VCaP (cell line): ENCODE results near the gene SMG9.

Experiments
- H3K27ac ChIP-seq: fragments of 450-650 bp; 2 replicates; pipeline ENCODE4 v1.5.1; 2017
- TF ChIP-seq, protein P1 (sequence below): fragments of 450-650 bp; conservative IDR thresholded peaks from 2 replicates; pipeline ENCODE4 v1.5.1; 2017; ENCODE audit warnings: mild to moderate bottlenecking, moderate library complexity

SMG9 gene

DNA sequence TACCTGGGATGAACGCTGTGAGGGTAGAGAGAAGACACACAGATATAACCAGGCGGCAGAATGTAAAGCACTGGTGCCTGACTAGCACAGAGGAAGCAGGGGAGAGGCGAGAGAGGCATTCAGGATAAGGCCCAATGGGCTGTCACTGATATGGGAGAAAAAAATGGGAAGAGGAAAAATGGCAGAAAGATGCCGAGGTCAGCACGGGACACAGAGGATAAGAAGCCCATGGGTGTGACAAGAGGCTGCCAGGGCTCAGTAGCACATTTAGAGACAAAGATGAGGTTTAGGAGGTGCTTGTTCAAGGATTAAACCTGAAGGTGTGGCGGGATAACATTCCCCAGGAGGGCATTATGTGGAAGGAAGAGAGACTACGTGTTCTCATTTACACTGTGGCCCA, 5.6 kb downstream of the SMG9 start:
- no peak overlapping the region for H3K27ac ChIP-seq
- TF ChIP-seq, protein P1, sequence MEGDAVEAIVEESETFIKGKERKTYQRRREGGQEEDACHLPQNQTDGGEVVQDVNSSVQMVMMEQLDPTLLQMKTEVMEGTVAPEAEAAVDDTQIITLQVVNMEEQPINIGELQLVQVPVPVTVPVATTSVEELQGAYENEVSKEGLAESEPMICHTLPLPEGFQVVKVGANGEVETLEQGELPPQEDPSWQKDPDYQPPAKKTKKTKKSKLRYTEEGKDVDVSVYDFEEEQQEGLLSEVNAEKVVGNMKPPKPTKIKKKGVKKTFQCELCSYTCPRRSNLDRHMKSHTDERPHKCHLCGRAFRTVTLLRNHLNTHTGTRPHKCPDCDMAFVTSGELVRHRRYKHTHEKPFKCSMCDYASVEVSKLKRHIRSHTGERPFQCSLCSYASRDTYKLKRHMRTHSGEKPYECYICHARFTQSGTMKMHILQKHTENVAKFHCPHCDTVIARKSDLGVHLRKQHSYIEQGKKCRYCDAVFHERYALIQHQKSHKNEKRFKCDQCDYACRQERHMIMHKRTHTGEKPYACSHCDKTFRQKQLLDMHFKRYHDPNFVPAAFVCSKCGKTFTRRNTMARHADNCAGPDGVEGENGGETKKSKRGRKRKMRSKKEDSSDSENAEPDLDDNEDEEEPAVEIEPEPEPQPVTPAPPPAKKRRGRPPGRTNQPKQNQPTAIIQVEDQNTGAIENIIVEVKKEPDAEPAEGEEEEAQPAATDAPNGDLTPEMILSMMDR = no peak

DNA sequence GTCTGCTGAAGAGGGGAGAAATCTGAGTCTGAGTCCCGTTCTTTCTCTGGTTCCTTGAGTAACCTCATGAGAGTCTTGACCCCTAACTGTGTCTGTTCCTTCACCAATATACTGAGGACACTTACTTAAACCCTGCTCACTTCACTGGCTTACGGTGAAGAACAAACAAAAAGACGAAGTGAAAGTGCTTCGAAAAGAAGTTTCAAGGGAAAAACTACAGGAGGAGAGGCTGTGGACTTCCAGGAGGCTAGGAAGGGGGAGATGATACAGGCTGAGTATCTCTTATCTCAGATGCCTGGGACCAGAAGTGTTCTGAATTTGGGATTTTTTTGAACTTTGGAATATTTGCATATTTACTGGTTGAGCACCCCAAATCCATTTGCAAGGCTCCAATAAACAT, 6.1 kb downstream of the SMG9 start:
- TF ChIP-seq, protein P1 = no peak
- no peak overlapping the region for H3K27ac ChIP-seq

DNA sequence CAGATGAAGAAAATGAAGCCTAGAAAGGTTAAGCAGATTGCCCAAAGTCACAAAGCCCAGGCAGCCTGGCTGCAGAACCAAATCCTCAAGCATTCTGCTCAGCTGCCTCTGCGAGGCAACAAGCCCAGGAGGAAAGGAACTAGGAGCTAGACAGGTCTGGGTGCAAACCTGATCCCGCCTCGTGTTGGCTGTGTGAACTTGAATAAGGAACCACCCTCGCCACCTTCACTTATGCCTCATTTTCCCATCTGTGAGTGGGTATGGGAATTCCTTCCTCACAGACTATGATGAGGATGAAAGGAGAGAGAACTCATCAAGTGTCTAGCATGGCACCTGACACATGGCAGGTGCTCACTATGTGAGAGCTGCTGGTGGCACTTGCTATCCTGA, 6.6 kb downstream of the SMG9 start:
- TF ChIP-seq, protein P1 = no peak

DNA sequence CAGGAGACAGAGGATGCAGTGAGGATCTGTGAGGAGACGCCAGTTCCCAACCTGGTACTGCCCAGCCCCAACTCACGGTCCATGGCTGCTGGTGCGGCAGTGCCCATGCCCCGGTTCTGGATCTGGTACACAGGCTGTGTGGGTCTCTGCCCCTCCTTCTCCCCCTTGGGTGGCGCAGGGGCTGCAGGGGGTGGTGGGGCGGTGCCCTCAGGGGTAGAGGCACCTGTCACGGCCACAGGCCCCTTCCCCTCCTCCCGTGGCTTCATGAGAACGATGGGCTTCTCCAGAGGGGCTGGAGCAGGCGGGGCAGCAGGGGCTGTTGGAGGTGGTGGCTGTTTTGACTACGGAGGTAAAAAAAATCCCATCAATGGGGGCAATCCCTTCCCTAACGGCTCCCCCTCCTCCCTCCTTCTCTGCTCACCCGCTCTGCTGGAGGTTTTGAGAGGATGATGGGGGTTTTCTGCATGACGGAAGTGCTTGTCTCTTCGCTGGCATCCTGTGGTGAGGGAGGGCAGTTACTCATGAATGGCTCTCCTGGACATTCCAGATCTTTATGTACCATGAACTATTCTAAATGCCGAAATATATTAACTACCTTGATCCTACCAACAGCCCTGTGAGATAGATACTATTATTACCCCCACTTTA, 7.1 kb downstream of the SMG9 start:
- TF ChIP-seq, protein P1 = no peak
- no peak overlapping the region for H3K27ac ChIP-seq

More for the DNA sequence above, 6.6 kb downstream of the SMG9 start:
- no peak overlapping the region for H3K27ac ChIP-seq

DNA sequence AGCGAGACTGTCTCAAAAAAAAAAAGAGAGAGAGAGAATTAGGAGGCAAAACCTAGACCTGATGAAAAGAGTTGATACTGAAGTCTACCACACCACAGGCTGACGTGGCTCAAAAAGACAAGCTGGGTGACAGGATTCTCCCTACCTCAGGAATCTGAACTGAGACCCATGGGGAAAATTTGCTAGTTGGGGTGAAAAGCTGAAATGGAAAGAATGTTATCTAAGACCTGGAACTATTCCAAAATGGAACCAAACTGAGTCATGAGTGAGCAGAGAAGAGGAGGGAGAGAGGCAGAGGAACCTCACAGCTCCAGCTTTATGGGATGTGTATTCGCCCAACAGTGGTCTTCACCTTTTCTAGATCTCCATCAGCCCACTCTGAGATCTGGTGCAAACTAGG, 11.7 kb downstream of the SMG9 start:
- TF ChIP-seq, protein P1 = no peak
- no peak overlapping the region for H3K27ac ChIP-seq

DNA sequence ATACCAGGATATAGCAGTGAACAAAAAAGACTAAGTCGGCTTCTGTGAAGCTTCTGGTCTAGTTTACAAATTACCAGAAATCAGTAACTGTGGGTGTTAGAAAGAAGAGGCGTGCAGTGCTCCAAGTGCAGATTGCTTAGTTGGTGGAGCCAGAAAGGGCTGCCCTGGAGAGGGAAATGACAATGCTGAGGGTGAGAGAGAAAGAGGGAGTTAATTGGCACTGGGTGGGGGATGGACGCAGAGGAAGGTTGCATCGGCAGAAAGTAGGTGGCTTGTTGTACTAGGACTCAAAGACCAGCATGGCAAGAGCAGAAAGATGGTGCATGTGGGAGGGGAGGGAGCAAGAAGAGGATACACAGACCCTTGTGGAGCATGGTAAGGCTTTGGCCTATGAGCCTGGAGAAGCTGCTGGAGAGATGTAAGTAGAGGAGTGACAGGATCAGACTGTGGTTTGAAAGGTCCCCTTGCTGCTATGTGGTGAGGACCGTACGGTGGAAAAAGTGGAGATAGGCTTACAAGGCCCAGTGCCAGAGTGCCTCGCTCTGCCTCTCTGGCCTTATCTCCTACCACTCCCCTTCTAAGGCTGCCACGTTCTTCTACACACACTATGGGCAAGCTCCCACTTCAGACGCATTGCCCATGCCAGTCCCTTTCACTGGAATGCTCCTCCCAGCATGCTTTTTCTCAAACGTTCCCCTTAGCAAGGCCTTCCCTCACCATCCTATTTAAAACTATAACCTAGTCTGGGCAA, 13.5 kb downstream of the SMG9 start:
- TF ChIP-seq, protein P1 = no peak
- H3K27ac ChIP-seq = no peak overlapping the region

DNA sequence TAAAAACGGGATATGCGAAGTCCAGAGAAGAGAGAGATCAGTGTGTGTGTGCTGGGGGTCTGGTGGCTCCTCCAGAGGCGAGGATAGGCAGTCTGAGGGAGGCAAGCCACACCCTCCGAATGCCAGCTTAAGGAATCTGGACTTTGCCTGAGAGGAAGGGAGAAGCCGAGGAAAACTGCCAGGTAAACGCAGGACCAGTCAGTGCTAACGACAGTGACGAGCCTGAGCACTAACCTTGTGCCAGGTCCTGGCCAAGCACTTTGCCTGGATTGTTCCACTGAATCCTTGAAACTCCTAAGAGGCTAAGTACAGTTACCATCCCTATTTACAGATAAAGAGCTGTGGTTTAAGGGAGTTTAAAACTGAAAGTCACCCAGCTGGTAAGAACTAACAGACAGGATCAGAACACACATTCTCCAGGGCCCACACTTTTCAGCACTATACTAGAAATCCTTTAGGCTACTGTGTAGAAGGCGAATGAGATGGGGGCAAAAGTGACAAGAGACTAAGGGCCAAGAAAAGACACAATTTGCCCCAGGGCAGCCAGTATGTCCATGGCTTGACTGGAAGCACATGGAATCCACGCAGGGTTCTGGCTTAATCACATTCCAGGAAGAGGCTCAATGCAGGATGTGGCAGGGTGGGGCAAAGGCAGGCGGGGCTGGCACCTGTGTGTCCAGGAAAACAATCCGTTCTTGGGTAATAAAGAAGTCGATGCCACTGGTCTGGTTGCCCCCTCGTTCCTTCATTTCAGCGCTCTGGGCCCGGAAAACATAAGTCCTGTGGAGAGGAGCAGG, 15.1 kb downstream of the SMG9 start:
- TF ChIP-seq, protein P1 = no peak
- no peak overlapping the region for H3K27ac ChIP-seq
